GM13976 (cell line): ENCODE data around the gene FAM168B.

Experiments used
- DNase-seq: peaks from one replicate; pipeline ENCODE4 v3.0.0; 2012; ENCODE audit warnings: low spot score
- CTCF ChIP-seq: IDR thresholded peaks from 2 replicates; pipeline ENCODE4 v1.5.1; 2012; ENCODE audit warnings: borderline replicate concordance, mild to moderate bottlenecking; ENCODE audit not compliant: insufficient read depth; ENCODE audit errors: extremely low read depth, missing control alignments, control extremely low read depth
- in situ Hi-C: fragments of 300-500 bp; cut with MboI; formaldehyde crosslinking; loops from one replicate; pipeline ENCODE4 v1.12.0; 2022; ENCODE audit warnings: low sequenced_read_pairs, mixed read lengths, inconsistent platforms; ENCODE audit not compliant: unreplicated experiment

FAM168B gene

GRCh38 chr2:131105156-131105949, 12.1 kb upstream of the FAM168B start, which contains the start of gene PLEKHB2:
Gene PLEKHB2 (plus strand): TSS chr2:131105336. CDS start chr2:131120942, 15,606 bp downstream.
- in situ Hi-C loops, result no loop called here
- TF ChIP-seq CTCF, result no peak
- DNase-seq, result peak; percentile 97

GRCh38 chr2:131104487-131105155, 11.4 kb upstream of the FAM168B start:
- no peak for TF ChIP-seq CTCF
- in situ Hi-C loops, result no loop called here

GRCh38 chr2:131103165-131103564, 9.9 kb upstream of the FAM168B start:
- in situ Hi-C loops, result no loop called here
- no peak for TF ChIP-seq CTCF
- DNase-seq, result no peak

More at GRCh38 chr2:131104487-131105155, 11.4 kb upstream of the FAM168B start:
- DNase-seq, result peak; percentile 79

- no peak for DNase-seq
- no peak for TF ChIP-seq CTCF
- in situ Hi-C loops, result no loop called here
Observed at GRCh38 chr2:131094463-131095281, 1.4 kb upstream of the FAM168B start.

GRCh38 chr2:131093696-131094462, 619 bp upstream of the FAM168B start:
- DNase-seq, result no peak
- in situ Hi-C loops, result no loop called here
- TF ChIP-seq CTCF, result no peak
